ENCODE data around the gene VEPH1. TPM values are rescaled to one million over a fixed set of nuclear protein-coding genes. Genes with fewer than 3 reads are reported as not detected.

VEPH1 gene
- total RNA-seq, 2 experiments from 2014 or later: not detected

DNA sequence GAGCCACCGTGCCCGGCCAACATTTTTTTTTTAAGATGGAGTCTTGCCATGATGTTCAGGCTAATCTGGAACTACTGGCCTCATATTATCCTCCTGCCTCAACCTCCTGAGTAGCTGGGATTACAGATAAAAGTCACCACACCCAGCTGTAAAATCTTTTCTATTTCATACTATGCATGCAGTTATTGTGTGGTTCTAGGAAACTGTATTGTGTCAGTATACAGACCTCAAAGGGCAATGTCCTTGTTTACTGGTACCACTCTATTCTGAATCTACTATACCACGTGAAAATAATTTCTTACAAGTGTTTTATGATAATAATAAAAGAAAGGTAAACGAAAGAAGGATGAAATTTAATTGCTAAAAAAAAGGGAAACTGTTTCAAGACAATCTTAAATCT lies 190.0 kb downstream of the VEPH1 start:
- ATAC-seq: no peak
- DNase-seq: no peak
- CTCF ChIA-PET: no interaction called here
- H3K36me3 Mint-ChIP-seq (ENCODE audit: low read depth): no peaks in the 10 kb centered on the region
- H3K27ac Mint-ChIP-seq: no peak overlapping the region
- H3K9me3 Mint-ChIP-seq: no peaks in the 10 kb centered on the region
- no peak overlapping the region for H3K4me3 Mint-ChIP-seq
- POLR2A ChIA-PET: no interaction called here
- H3K4me1 Mint-ChIP-seq (ENCODE audit: low read depth): no peaks in the 10 kb centered on the region
- intact Hi-C loops (cut with micrococcal nuclease): no loop called here
- TF ChIP-seq, protein P1, sequence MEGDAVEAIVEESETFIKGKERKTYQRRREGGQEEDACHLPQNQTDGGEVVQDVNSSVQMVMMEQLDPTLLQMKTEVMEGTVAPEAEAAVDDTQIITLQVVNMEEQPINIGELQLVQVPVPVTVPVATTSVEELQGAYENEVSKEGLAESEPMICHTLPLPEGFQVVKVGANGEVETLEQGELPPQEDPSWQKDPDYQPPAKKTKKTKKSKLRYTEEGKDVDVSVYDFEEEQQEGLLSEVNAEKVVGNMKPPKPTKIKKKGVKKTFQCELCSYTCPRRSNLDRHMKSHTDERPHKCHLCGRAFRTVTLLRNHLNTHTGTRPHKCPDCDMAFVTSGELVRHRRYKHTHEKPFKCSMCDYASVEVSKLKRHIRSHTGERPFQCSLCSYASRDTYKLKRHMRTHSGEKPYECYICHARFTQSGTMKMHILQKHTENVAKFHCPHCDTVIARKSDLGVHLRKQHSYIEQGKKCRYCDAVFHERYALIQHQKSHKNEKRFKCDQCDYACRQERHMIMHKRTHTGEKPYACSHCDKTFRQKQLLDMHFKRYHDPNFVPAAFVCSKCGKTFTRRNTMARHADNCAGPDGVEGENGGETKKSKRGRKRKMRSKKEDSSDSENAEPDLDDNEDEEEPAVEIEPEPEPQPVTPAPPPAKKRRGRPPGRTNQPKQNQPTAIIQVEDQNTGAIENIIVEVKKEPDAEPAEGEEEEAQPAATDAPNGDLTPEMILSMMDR (IDR thresholded peaks at IDR 0.05): no peak
- H3K27me3 Mint-ChIP-seq: no peaks in the 10 kb centered on the region

DNA sequence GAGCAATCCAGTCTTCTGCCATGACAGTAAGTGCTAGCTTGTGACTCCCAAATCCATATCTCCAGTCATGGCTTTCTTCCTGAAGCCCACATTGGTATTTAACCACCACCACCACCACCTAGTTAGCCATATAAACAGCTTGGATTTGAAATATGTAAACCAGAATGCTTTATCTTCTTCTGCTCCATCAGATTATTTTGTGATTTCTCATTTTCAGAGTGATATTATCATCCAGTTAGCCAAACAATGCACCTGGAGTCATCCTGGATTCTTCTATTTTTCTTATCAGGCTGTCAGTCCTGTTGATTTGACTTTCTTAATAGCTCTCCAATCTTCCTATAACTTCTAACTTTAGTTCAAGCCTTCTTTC lies 190.9 kb downstream of the VEPH1 start:
- Mint-ChIP-seq H3K36me3 (ENCODE audit: low read depth) (no peaks in the 10 kb centered on the region), H3K27ac (no peak overlapping the region), H3K4me3 (no peak overlapping the region), H3K9me3 (no peaks in the 10 kb centered on the region), H3K27me3 (no peaks in the 10 kb centered on the region), H3K4me1 (ENCODE audit: low read depth) (no peaks in the 10 kb centered on the region)
- no peak for ATAC-seq
- ChIA-PET CTCF (no interaction called here), POLR2A (no interaction called here)
- intact Hi-C loops (cut with micrococcal nuclease): no loop called here
- DNase-seq: no peak
- TF ChIP-seq, protein P1 (IDR thresholded peaks at IDR 0.05): no peak

GRCh38 chr3:157311633-157312375 lies 191.4 kb downstream of the VEPH1 start:
- no peak for DNase-seq
- intact Hi-C loops (cut with micrococcal nuclease): no loop called here
- ChIA-PET CTCF (no interaction called here), POLR2A (no interaction called here)
- TF ChIP-seq, protein P1 (IDR thresholded peaks at IDR 0.05): no peak
- no peaks in the 10 kb centered on the region for H3K9me3 Mint-ChIP-seq
- H3K4me3 Mint-ChIP-seq: no peak overlapping the region
- H3K27ac Mint-ChIP-seq: no peak overlapping the region
- H3K27me3 Mint-ChIP-seq: no peaks in the 10 kb centered on the region
- no peaks in the 10 kb centered on the region for H3K4me1 Mint-ChIP-seq (ENCODE audit: low read depth)
- H3K36me3 Mint-ChIP-seq (ENCODE audit: low read depth): no peaks in the 10 kb centered on the region
- no peak for ATAC-seq

- TF ChIP-seq, protein P1 (IDR thresholded peaks at IDR 0.05): no peak
- no peaks in the 10 kb centered on the region for H3K9me3 Mint-ChIP-seq
- no peak overlapping the region for H3K4me3 Mint-ChIP-seq
- DNase-seq (no peak), ATAC-seq (no peak)
- H3K27me3 Mint-ChIP-seq: no peaks in the 10 kb centered on the region
- H3K27ac Mint-ChIP-seq: no peak overlapping the region
- ChIA-PET CTCF (no interaction called here), POLR2A (no interaction called here)
- no peaks in the 10 kb centered on the region for H3K36me3 Mint-ChIP-seq (ENCODE audit: low read depth)
- intact Hi-C loops (cut with micrococcal nuclease): no loop called here
- H3K4me1 Mint-ChIP-seq (ENCODE audit: low read depth): no peaks in the 10 kb centered on the region
These were observed 192.7 kb downstream of the VEPH1 start for GRCh38 chr3:157310329-157311052.

DNA sequence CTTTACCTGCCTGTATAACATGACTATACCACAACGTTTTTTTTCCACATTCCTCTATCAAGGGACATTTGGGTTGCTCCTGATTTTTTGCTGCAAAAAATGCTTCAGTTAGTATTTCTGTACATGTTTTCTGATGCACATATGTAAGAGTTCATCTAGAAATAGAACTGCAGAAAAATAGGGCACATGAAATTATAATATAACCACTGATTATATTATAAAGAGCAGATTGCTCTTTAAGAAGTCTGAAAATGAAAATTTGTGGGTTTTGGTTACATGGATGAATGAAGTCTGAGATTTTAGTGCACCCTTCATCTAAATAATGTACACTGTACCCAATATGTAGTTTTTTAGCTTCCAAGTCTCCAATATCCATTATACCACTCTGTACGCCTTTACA lies 196.7 kb downstream of the VEPH1 start:
- POLR2A ChIA-PET: no interaction called here
- H3K27ac Mint-ChIP-seq: no peak overlapping the region
- CTCF ChIA-PET: no interaction called here
- no peaks in the 10 kb centered on the region for H3K27me3 Mint-ChIP-seq
- no peaks in the 10 kb centered on the region for H3K36me3 Mint-ChIP-seq (ENCODE audit: low read depth)
- TF ChIP-seq, protein P1 (IDR thresholded peaks at IDR 0.05): no peak
- H3K9me3 Mint-ChIP-seq: no peaks in the 10 kb centered on the region
- H3K4me3 Mint-ChIP-seq: no peak overlapping the region
- no peak for DNase-seq
- intact Hi-C loops (cut with micrococcal nuclease): no loop called here
- ATAC-seq: no peak
- H3K4me1 Mint-ChIP-seq (ENCODE audit: low read depth): no peaks in the 10 kb centered on the region
